MG63 (cell line): Measurements from ENCODE around the gene DCP1B. TPM values are rescaled to one million over a fixed set of nuclear protein-coding genes. Genes with fewer than 3 reads are reported as not detected.

Source experiments
- DNase-seq: peaks from one replicate; pipeline ENCODE4 v3.0.0-alpha.2; 2020
- H3K27me3 ChIP-seq: fragments of 250-450 bp; sonication (Bioruptor Pico); 2 replicates; pipeline ENCODE4 v1.5.1; 2020; ENCODE audit warnings: mild to moderate bottlenecking, moderate library complexity
- H3K36me3 ChIP-seq: fragments of 250-450 bp; sonication (Bioruptor Pico); 2 replicates; pipeline ENCODE4 v1.5.1; 2020; ENCODE audit warnings: mild to moderate bottlenecking, moderate library complexity
- H3K4me3 ChIP-seq: fragments of 250-450 bp; sonication (Bioruptor Pico); 2 replicates; pipeline ENCODE4 v1.5.1; 2020; ENCODE audit warnings: mild to moderate bottlenecking, moderate library complexity
- H3K9me3 ChIP-seq: fragments of 250-450 bp; sonication (Bioruptor Pico); 2 replicates; pipeline ENCODE4 v1.5.1; 2020; ENCODE audit warnings: mild to moderate bottlenecking, moderate library complexity
- total RNA-seq: library from RNA; depleted of rRNA; stranded (reverse); fragments of >200 nt; shearing (Covaris generic); gene quantifications from 2 replicates; pipeline ENCODE4 v1.2.3, GENCODE V29; 2014; ENCODE audit warnings: low replicate concordance

Gene DCP1B
- total RNA-seq, 1 experiment from 2014 or later: 5.1 TPM

DNA sequence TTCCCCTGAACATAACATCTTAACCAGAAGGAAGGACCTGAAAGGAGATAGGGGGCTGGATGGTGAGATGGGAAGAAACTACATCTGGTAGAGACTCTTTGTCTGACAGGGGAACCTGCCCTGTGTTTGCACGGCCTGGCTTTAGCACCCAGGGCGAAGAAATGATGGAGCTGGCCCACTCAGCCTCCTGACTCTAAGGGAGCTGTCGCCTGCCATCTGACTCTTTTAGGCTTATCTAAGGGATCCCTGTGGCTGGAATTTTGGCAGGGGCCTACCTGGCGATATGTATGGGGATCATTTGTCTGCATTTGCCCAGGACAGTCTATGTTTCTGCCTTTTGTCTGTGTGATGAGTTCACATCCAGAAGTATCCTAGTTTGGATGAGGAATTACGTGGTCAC, 70.2 kb downstream of the DCP1B start:
- DNase-seq: no peak
- H3K27me3 ChIP-seq: no peaks in the 10 kb centered on the region
- H3K4me3 ChIP-seq: no peak overlapping the region
- H3K36me3 ChIP-seq: peaks cover 16% of the 10 kb centered on the region
- H3K9me3 ChIP-seq: peaks cover 3% of the 10 kb centered on the region; the same call in 1 of the 2 replicates

DNA sequence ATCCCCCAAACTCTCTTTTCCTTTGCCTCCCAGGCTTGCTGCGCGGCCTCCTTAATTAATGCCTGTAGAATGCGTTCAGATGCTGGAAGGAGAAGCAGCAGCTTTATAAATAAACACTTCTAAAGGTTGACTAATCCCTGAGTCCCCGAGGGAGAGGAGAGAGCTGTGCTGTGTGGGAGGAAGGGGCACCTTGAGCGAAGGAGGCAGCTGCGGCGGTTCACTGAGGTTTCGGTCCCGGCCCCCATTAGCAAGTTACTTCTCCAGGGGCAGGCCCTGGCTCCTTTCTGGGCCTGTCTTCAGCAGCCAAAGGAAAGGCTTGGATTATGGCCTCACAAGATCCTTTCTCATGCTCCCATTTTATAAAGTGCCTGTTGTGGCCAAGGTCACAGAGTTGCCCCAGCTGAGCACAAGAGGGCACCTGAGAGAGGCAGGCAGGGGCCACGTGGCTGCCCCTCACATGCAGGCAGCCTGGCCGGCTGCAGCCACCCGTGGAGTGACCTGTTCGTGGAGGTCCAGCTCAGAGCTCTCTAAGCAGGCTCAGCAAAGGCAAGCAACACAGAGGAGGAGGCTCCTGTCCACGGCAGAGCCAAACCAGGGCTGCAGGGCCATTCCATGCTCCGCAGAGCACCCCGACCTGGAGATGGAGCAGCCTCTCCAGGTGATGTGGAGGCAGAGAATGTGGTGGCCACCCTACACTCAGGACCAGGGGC, 70.8 kb downstream of the DCP1B start:
- Histone ChIP-seq H3K27me3 (no peaks in the 10 kb centered on the region), H3K9me3 (peaks cover 3% of the 10 kb centered on the region; the same call in 1 of the 2 replicates), H3K36me3 (peaks cover 14% of the 10 kb centered on the region), H3K4me3 (no peak overlapping the region)
- peak; percentile 69 for DNase-seq

DNA sequence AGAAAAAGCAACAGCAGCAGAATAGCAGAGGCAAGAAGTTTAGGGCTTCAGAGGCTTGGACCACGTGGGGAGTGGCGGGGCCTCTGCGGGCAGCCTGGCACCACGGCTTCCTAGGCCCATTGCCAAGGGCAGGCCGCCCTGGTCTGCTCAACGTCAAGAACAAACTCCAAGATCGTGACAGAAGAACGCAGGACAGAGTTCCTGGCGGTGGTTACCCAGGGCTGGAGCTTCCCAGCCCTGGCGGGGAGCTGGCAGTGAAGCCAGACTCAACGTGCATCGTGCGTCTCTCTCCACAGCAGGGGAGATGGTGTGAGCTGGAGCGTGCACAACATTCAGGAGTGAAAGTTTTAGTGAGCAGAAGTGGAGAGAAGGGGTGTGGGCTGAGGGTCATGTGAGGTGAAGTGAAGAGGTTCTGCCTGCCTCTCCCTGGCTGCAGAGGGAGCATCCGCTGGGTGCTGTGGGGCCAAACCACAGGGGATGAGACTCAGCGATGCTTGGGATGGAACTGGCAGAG, 71.9 kb downstream of the DCP1B start:
- Histone ChIP-seq H3K27me3 (no peaks in the 10 kb centered on the region), H3K36me3 (peaks cover 5% of the 10 kb centered on the region; the same call in 1 of the 2 replicates), H3K4me3 (no peak overlapping the region), H3K9me3 (peaks cover 3% of the 10 kb centered on the region; the same call in 1 of the 2 replicates)
- DNase-seq: peak; percentile 97

DNA sequence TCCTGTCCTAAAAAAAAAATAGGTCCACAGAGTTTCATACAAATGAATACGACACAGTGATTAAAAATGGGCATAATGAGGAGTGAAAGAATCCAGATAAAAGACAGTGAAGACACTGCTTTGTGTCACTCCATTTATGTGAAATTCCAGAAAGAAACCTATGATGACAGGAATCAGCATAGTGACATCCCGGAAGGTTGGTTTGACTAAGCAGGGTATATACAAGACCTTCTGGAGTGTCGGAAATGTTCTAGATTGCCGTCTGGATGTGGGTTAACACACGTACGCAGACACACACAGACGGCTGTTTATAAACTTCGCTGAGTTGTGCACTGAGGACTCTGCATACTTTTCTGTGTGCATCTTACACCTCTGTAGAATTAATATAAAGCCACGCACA, 72.6 kb downstream of the DCP1B start:
- peaks cover under 1% of the 10 kb centered on the region; the same call in 1 of the 2 replicates for H3K36me3 ChIP-seq
- H3K9me3 ChIP-seq: peaks cover 1% of the 10 kb centered on the region; the same call in 1 of the 2 replicates
- no peak for DNase-seq
- H3K4me3 ChIP-seq: no peak overlapping the region
- no peaks in the 10 kb centered on the region for H3K27me3 ChIP-seq

DNA sequence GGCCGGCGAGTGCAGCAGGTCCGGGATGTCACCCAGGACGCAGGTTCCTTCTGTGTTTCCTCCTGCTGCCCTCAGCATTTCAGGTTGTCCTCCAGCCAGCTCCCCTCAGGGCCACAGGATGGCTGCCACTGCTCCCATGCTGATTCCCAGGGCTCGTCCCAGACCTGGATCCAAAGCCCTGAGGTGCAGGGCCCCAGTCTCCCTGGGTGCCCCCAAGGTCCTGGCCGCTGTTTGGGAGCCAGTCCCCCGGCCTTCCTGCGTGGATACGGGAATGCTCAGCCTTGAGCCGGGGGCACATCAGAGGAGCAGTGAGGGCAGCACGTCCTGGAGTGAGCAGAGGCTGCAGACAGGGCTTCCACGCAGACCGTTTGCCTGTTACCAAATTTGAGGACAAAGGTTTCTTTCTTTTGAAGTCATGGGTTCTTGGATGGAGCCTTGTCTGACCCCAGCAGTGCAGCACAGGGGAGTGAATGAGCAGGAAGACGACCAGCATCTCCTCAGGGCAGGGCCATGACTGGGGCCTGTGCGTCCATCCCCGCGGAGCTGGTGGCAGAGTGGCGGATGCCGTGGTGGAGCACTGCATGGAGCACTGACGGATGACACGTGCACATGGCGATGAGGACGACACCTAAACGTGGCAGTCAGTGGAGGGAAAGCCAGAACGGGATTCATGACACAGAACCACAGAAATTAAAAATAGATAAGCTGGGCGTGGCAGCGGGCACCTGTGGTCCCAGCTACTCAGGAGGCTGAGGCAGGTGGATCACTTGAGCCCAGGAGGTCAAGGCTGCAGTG, 73.3 kb downstream of the DCP1B start:
- Histone ChIP-seq H3K4me3 (no peak overlapping the region), H3K27me3 (no peaks in the 10 kb centered on the region), H3K36me3 (no peaks in the 10 kb centered on the region), H3K9me3 (no peaks in the 10 kb centered on the region)
- no peak for DNase-seq

DNA sequence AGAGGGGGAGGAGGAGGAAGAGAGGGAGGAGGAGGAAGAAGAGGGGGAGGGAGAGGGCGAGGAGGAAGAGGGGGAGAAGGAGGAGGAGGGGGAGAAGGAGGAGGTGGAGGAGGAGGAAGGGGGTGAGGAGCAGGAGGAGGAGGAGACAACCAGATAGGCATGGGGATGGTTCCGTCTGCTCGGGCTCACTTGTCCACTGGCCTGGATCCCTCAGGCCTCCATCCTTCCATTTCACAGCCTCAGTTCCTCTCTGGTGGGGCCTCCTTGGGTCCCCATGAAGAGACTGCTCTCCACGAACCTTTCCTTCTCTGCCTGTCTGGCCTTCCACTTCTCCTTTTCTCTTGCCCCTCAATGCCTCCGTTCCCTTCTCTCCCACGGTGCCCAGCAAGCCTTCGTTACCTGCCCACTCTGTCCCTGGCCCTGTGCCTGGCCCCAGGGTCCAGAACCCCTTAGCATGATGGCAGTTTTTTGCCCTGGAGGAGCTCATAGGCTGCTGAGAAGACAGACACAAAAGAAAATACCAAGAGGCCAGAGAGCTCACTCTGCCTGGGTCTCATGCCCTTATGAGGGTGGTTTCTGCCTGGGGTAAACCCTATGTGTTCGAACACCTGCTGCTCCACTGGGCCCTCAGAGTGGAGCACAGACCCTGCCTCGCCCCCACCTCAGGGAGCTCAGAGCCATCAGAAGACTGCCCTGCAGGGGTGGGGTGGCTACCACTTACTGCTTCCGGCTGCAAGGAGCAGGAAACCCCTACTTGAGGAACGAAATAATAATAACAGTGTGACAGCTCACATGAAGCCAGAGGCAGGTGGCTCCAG, 74.1 kb downstream of the DCP1B start:
- Histone ChIP-seq H3K27me3 (no peaks in the 10 kb centered on the region), H3K36me3 (no peaks in the 10 kb centered on the region), H3K4me3 (no peak overlapping the region), H3K9me3 (no peaks in the 10 kb centered on the region)
- DNase-seq: no peak

DNA sequence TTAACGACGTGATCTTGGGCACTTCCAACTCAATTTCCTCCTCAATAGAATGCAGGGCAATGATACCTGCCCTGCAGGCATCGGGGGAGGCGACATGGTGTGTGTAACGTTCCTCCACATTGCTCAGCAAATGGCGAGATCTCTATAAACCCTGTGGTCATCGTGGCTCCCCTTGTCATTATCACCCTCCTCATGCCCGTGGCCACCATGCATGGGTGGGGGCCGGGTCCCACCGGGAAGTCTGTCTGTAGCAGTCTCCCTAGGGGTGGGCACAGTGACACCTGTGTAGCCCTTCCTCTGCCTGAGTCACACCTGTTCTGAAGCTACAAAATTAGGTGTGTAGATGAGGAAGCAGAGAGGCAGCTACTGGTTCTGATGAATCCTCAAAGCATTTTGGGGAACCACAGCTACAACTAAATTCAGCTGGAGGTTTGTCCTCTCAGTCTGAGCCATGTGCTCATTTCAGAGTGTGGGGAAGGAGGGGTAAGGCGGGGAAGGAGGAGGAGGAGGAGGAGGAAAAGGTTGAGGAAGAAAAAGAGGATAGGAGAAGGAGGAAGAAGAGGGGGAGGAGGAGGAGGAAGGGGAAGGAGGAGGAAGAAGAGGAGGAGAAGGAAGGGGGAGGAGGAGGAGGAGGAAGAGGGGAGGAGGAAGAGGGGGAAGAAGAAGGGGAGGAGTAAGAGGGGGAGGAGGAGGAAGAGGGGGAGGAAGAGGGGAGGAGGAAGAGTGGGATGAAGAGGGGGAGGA, 74.8 kb downstream of the DCP1B start:
- no peak overlapping the region for H3K4me3 ChIP-seq
- no peaks in the 10 kb centered on the region for H3K27me3 ChIP-seq
- no peak for DNase-seq
- H3K9me3 ChIP-seq: no peaks in the 10 kb centered on the region
- no peaks in the 10 kb centered on the region for H3K36me3 ChIP-seq

DNA sequence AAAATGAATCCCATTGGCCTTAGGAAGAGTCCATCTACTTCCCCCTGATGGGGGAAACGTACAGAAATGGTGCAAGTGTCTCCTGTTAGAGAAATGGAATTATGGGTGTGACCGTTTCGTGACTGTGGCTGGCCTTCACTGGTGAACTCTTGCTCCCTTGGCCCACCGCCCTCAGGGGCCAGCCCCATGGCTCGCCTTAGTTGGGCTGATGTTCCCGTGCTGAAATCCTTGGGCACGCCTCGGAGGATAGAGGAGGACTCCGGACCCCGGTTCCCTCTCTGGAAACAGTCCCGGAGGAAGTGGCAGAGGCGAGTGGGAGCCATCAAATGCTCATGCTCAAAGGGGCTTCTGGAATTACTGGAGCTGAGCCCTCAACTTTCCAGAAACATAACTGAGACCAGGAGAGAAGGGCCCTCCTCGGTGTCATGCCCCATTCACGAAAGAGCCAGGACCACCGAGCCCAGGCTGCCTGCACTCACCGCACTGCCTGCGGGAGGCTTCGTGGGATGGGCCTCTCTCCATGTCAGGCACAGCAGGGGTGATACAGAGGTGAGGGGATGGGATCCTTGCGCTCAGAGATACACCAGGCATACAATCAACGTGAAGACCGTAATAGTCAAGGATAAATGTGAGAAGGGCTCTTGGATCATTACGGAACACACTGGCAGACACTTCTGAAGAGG, 75.7 kb downstream of the DCP1B start:
- H3K4me3 ChIP-seq: no peak overlapping the region
- peak; percentile 86 for DNase-seq

DNA sequence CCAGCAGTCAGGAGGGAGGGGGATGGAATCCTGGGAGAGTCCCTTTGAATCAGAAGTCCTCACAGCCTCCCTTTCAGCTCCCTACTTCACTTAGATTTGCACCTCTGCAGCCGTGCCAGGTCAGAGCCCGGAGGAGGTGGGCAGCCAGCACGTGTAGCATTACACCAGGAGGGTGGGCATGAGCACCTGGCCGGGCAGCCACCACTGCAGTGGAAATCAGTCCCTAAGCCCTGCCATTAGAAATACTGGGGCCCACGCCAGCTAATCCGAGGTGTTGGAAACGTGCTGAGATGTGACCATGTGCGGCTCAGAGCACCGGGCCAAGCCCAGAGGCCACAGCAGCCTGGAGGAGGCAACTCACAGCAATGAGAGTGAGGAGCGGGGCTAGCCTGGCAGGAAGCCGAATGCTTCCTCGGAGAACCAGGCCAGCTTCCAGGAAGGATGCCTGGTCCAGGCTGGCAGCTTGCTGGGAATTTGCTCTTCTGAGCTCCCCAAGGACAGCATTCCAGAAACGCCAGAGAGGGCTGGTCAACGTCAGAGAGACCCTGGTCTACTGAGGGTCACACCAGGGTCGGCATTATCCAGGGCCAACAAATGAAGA, 76.4 kb downstream of the DCP1B start:
- peak; percentile 98 for DNase-seq
- Histone ChIP-seq H3K9me3 (no peaks in the 10 kb centered on the region), H3K36me3 (no peaks in the 10 kb centered on the region), H3K4me3 (no peak overlapping the region), H3K27me3 (no peaks in the 10 kb centered on the region)

More for the DNA sequence above, 75.7 kb downstream of the DCP1B start:
- H3K27me3 ChIP-seq: no peaks in the 10 kb centered on the region
- H3K9me3 ChIP-seq: no peaks in the 10 kb centered on the region
- no peaks in the 10 kb centered on the region for H3K36me3 ChIP-seq

DNA sequence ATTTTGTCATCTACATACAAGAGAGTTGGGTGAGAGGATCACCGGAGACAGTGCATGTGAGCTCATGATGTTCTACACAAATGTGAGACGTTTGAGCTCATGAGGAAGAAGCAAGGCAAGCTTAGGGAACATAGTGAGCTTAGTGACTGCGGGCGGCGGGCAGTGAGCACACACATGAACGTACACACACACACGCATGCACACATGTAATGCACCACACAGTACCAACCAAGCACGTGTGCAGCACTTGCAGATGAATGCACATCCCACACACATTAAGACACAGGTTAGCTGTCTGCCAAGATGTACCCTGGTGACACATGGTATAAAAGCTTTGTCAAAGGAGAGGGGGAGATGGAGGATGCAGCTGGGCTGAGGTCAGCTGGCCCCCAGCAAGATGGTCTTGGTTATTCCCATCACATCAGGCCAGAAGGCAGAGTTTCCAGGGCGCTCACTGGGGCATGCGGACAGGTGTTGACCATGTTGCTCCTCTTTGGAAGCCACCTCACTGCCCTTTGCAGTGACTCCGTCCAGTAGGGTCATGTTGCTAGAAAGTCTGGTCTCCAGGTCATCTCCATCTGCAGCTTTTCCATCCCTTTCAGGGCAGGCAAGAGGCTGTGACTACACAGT, 77.1 kb downstream of the DCP1B start:
- Histone ChIP-seq H3K36me3 (no peaks in the 10 kb centered on the region), H3K9me3 (no peaks in the 10 kb centered on the region), H3K27me3 (no peaks in the 10 kb centered on the region), H3K4me3 (no peak overlapping the region)
- no peak for DNase-seq

DNA sequence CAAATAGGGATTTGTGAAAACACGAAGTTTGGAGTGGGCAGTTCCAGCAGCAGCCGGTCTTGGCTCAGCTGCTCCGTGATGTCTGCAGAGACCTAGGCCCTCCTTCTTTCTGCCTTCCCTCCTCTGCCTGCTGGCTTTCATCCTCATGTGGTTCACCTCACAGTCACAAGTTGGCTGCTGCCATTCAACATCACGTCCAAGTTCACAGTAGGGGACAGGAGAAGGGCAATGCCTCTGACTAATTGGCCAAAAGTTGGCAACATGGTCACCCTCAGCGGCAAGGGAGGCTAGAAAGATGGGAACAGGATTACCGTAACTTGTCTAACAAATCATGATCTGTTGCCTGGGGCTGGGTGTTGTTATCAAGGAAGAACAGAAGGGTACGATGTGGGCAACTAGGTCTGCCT, 78.0 kb downstream of the DCP1B start:
- Histone ChIP-seq H3K36me3 (no peaks in the 10 kb centered on the region), H3K27me3 (no peaks in the 10 kb centered on the region), H3K4me3 (no peak overlapping the region), H3K9me3 (no peaks in the 10 kb centered on the region)
- peak; percentile 97 for DNase-seq

DNA sequence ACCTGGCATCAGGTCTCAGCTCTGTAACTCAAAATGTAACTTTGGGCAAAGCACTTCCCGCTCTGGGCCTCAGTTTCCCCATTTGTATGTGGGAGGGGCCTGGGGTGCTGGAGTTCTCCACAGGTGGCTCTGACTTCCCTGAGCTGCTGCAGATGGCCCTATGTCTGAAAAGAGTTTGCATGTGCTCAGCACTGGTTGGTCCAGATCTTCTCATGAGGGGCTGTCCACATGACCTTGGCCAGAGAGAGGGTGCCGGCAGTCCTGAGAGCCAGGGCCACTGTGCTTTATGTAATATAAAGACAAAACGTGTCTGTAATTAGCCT, 78.6 kb downstream of the DCP1B start:
- no peaks in the 10 kb centered on the region for H3K36me3 ChIP-seq
- H3K9me3 ChIP-seq: no peaks in the 10 kb centered on the region
- H3K4me3 ChIP-seq: no peak overlapping the region
- no peaks in the 10 kb centered on the region for H3K27me3 ChIP-seq
- DNase-seq: no peak

DNA sequence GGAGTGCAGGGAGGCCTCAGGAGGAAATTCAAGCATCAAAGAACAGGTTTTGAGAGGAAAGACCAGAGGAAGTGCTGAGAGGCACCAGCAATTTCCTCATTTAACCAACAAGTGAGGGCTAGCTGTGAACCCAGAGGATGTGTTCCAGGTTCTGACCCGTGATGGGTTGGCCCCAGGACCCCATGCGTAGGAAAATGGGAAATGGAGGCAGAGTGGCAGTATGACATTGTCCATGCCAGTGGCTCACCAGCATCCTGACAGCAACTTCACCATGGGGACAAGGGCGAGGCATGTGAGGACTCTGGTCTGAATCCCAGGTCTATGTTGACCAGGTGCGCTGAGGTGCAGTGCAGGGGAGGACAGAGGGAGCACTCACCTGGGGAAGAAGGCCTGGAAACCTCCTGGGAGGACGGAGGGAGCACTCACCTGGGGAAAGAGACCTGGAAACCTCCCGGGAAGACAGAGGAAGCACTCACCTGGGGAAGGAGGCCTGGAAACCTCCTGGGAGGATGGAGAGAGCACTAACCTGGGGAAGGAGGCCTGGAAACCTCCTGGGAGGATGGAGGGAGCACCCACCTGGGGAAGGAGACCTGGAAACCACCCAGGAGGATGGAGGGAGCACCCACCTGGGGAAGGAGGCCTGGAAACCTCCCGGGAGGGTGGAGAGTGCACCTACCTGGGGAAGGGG, 79.1 kb downstream of the DCP1B start:
- no peak for DNase-seq
- Histone ChIP-seq H3K27me3 (no peaks in the 10 kb centered on the region), H3K9me3 (no peaks in the 10 kb centered on the region), H3K4me3 (no peak overlapping the region), H3K36me3 (no peaks in the 10 kb centered on the region)

DNA sequence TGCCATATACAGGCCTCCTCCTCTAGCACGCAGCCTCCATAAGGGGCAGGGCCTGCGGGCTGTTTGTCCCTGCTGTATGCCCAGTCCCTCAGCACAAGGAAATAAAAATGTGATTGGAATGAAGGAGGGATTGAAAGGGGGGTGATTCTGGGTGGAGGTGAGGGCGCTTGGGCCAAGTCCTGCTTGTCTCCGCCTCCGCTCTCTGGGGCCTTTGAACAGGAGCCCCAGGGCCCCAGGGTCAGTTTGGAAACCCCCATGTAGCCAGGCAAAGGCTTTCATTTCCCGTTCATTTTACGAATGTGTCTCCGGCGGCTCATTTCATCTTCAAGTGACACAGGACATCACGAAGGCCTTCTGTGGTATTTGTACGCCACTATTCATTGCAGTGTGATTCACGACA, 81.3 kb downstream of the DCP1B start:
- no peak overlapping the region for H3K4me3 ChIP-seq
- H3K9me3 ChIP-seq: no peaks in the 10 kb centered on the region
- H3K27me3 ChIP-seq: no peaks in the 10 kb centered on the region
- H3K36me3 ChIP-seq: no peaks in the 10 kb centered on the region
- no peak for DNase-seq
